H9 (cell line): Measurements from ENCODE around the gene TRIM37. TPM values are rescaled to one million over a fixed set of nuclear protein-coding genes. Genes with fewer than 3 reads are reported as not detected.

ENCODE experiments used
- DNase-seq: peaks from one replicate; pipeline ENCODE4 v3.0.0-alpha.2; 2017
- H2AFZ ChIP-seq: one replicate; pipeline ENCODE4 v1.6.1; 2013; ENCODE audit warnings: mild to moderate bottlenecking, low read length, control low read depth, moderate library complexity
- H2AK5ac ChIP-seq: 2 replicates; pipeline ENCODE4 v1.6.1; 2013; ENCODE audit warnings: low read length, control low read depth, mixed read lengths; ENCODE audit not compliant: insufficient read length
- H2BK120ac ChIP-seq: one replicate; pipeline ENCODE4 v1.6.1; 2013; ENCODE audit warnings: low read depth, mild to moderate bottlenecking, low read length, control low read depth, inconsistent platforms; ENCODE audit not compliant: poor library complexity, severe bottlenecking
- H2BK12ac ChIP-seq: 2 replicates; pipeline ENCODE4 v1.6.1; 2013; ENCODE audit warnings: low read length, control low read depth, mixed read lengths, low read depth; ENCODE audit not compliant: insufficient read length
- H2BK15ac ChIP-seq: 2 replicates; pipeline ENCODE4 v1.6.1; 2013; ENCODE audit warnings: low read depth, low read length, control low read depth
- H2BK20ac ChIP-seq: one replicate; pipeline ENCODE4 v1.6.1; 2013; ENCODE audit warnings: low read depth, mild to moderate bottlenecking, low read length, control low read depth, inconsistent platforms; ENCODE audit not compliant: poor library complexity, severe bottlenecking
- H2BK5ac ChIP-seq: 2 replicates; pipeline ENCODE4 v1.6.1; 2013; ENCODE audit warnings: low read length, control low read depth, mixed read lengths; ENCODE audit not compliant: insufficient read length
- H3K14ac ChIP-seq: 2 replicates; pipeline ENCODE4 v1.6.1; 2013; ENCODE audit warnings: low read length, control low read depth; ENCODE audit not compliant: insufficient read depth
- H3K18ac ChIP-seq: 2 replicates; pipeline ENCODE4 v1.6.1; 2013; ENCODE audit warnings: low read depth, mild to moderate bottlenecking, mixed read lengths, low read length, control low read depth; ENCODE audit not compliant: insufficient read length
- H3K23ac ChIP-seq: 2 replicates; pipeline ENCODE4 v1.6.1; 2013; ENCODE audit warnings: low read length, control low read depth, mixed read lengths, low read depth; ENCODE audit not compliant: insufficient read length
- H3K23me2 ChIP-seq: 2 replicates; pipeline ENCODE4 v1.6.1; 2013; ENCODE audit warnings: low read depth, mild to moderate bottlenecking, mixed read lengths, low read length, control low read depth; ENCODE audit not compliant: insufficient read length, poor library complexity, severe bottlenecking
- H3K27ac ChIP-seq: 2 replicates; pipeline ENCODE4 v1.5.1; 2013; ENCODE audit warnings: low read length, control low read depth, mixed read lengths, low read depth; ENCODE audit not compliant: insufficient read length
- H3K27me3 ChIP-seq: 2 replicates; pipeline ENCODE4 v1.6.1; 2013; ENCODE audit warnings: low read length, control low read depth, inconsistent platforms; ENCODE audit not compliant: insufficient read depth
- H3K4ac ChIP-seq: 2 replicates; pipeline ENCODE4 v1.6.1; 2013; ENCODE audit warnings: low read depth, mild to moderate bottlenecking, control low read depth, inconsistent platforms, low read length, moderate library complexity
- H3K4me1 ChIP-seq: 2 replicates; pipeline ENCODE4 v1.6.1; 2013; ENCODE audit warnings: low read length, control low read depth, inconsistent platforms; ENCODE audit not compliant: insufficient read depth
- H3K4me2 ChIP-seq: 2 replicates; pipeline ENCODE4 v1.6.1; 2013; ENCODE audit warnings: low read length, control low read depth, mixed read lengths; ENCODE audit not compliant: insufficient read length, insufficient read depth
- H3K56ac ChIP-seq: 2 replicates; pipeline ENCODE4 v1.6.1; 2013; ENCODE audit warnings: low read depth, mild to moderate bottlenecking, mixed read lengths, low read length, control low read depth; ENCODE audit not compliant: insufficient read length
- H3K79me1 ChIP-seq: 2 replicates; pipeline ENCODE4 v1.6.1; 2013; ENCODE audit warnings: low read depth, mild to moderate bottlenecking, moderate library complexity, low read length, control low read depth, inconsistent platforms; ENCODE audit not compliant: insufficient read depth, poor library complexity, severe bottlenecking
- H3K79me2 ChIP-seq: 2 replicates; pipeline ENCODE4 v1.6.1; 2013; ENCODE audit warnings: low read length, control low read depth, inconsistent platforms; ENCODE audit not compliant: insufficient read depth
- H3K9ac ChIP-seq: 2 replicates; pipeline ENCODE4 v1.6.1; 2013; ENCODE audit warnings: low read length, control low read depth, mixed read lengths; ENCODE audit not compliant: insufficient read length; ENCODE audit errors: extremely low read depth
- H3K9me3 ChIP-seq: one replicate; pipeline ENCODE4 v1.6.1; 2013; ENCODE audit warnings: low read depth, low read length, inconsistent platforms; ENCODE audit not compliant: control insufficient read depth
- H3T11ph ChIP-seq: one replicate; pipeline ENCODE4 v1.6.1; 2013; ENCODE audit warnings: mild to moderate bottlenecking, low read length, control low read depth, inconsistent platforms
- H4K20me1 ChIP-seq: one replicate; pipeline ENCODE4 v1.6.1; 2013; ENCODE audit not compliant: control insufficient read depth, insufficient read length, insufficient read depth
- H4K5ac ChIP-seq: 2 replicates; pipeline ENCODE4 v1.6.1; 2013; ENCODE audit warnings: low read depth, mild to moderate bottlenecking, mixed read lengths, low read length, control low read depth; ENCODE audit not compliant: insufficient read length
- H4K8ac ChIP-seq: replicated peaks from 2 replicates; pipeline ENCODE4 v1.6.1; 2013; ENCODE audit warnings: low read length, control low read depth, mixed read lengths, low read depth; ENCODE audit not compliant: insufficient read length
- H4K91ac ChIP-seq: 2 replicates; pipeline ENCODE4 v1.6.1; 2013; ENCODE audit warnings: low read depth, mild to moderate bottlenecking, moderate library complexity, mixed read lengths, low read length, control low read depth; ENCODE audit not compliant: insufficient read length
- H3K27ac Mint-ChIP-seq, 3 experiments: 2 replicates in 2 of 3; 3 replicates in 1 of 3; pipeline ENCODE4 v1.8.0; 2020 to 2021; ENCODE audit warnings: mixed read lengths in 3 of 3, mild to moderate bottlenecking in 1 of 3, moderate library complexity in 1 of 3
- H3K27me3 Mint-ChIP-seq: 2 replicates; pipeline ENCODE4 v1.8.0; 2021; ENCODE audit warnings: low read depth, mild to moderate bottlenecking, moderate library complexity, mixed read lengths
- H3K36me3 Mint-ChIP-seq, 3 experiments: 2 replicates in 2 of 3; 3 replicates in 1 of 3; pipeline ENCODE4 v1.8.0; 2020 to 2021; ENCODE audit warnings: low read depth in 3 of 3, mixed read lengths in 3 of 3; ENCODE audit not compliant: insufficient read depth in 1 of 3
- H3K4me1 Mint-ChIP-seq, 2 experiments: 2 replicates each; pipeline ENCODE4 v1.8.0; 2020; ENCODE audit warnings: mixed read lengths in 2 of 2
- H3K4me3 Mint-ChIP-seq, 2 experiments: 2 replicates in 1 of 2; 3 replicates in 1 of 2; pipeline ENCODE4 v1.8.0; 2020 to 2021; ENCODE audit warnings: mild to moderate bottlenecking in 2 of 2, mixed read lengths in 2 of 2, moderate library complexity in 1 of 2
- H3K9me3 Mint-ChIP-seq, 2 experiments: 2 replicates in 1 of 2; 3 replicates in 1 of 2; pipeline ENCODE4 v1.8.0; 2020; ENCODE audit warnings: mild to moderate bottlenecking in 2 of 2, mixed read lengths in 2 of 2, moderate library complexity in 1 of 2
- CTCF ChIP-seq: fragments of 200-600 bp; sonication (generic); conservative IDR thresholded peaks from 3 replicates; pipeline ENCODE4 v1.8.0; 2021; ENCODE audit warnings: antibody characterized with exemption, mild to moderate bottlenecking
- WGBS: extraction: QIAGEN DNeasy Blood & Tissue Kit; methylation state at CpG from one replicate; pipeline ENCODE4 v1.1.7; 2013; ENCODE audit warnings: missing lambda C conversion rate, low lambda C conversion rate, mixed read lengths; ENCODE audit not compliant: insufficient read length; ENCODE audit errors: extremely low coverage; 5-methylcytosine and 5-hydroxymethylcytosine counted together
- total RNA-seq: library from RNA; stranded (reverse); gene quantifications from 2 replicates; pipeline ENCODE4 v1.2.1, GENCODE V29; 2021

TRIM37 gene
- total RNA-seq, 1 experiment from 2014 or later, result 52.1 TPM

- no peak overlapping the region for H2AFZ ChIP-seq
- no peak overlapping the region for H3T11ph ChIP-seq
- no peak overlapping the region for H2AK5ac ChIP-seq
- no peak overlapping the region for H2BK5ac ChIP-seq
- WGBS, result no CpG with 5 or more reads among the region's 7 CpGs
- peaks cover 6% of the 10 kb centered on the region; the same call in 1 of the 2 replicates for H3K79me2 ChIP-seq
- H4K20me1 ChIP-seq, result no peaks in the 10 kb centered on the region
- no peak overlapping the region for H2BK15ac ChIP-seq
- no peaks in the 10 kb centered on the region for H3K79me1 ChIP-seq
- DNase-seq, result no peak
- H3K14ac ChIP-seq, result no peak overlapping the region
- no peak overlapping the region for H2BK120ac ChIP-seq
- no peak overlapping the region for H3K27ac Mint-ChIP-seq
- H3K9ac ChIP-seq, result no peak overlapping the region
- H3K23ac ChIP-seq, result no peak overlapping the region
- H4K5ac ChIP-seq, result no peak overlapping the region
- H4K91ac ChIP-seq, result no peak overlapping the region
- H3K27ac ChIP-seq, result no peak overlapping the region
- H3K18ac ChIP-seq, result no peak overlapping the region
- H3K4me2 ChIP-seq, result no peak overlapping the region
- H3K4ac ChIP-seq, result no peak overlapping the region
- no peaks in the 10 kb centered on the region for H3K27me3 Mint-ChIP-seq
- peaks cover 9 to 12% of the 10 kb centered on the region in 2 experiments for H3K4me1 Mint-ChIP-seq
- peaks cover 19 to 33% (median 20%) of the 10 kb centered on the region in 3 experiments for H3K36me3 Mint-ChIP-seq
- H3K27me3 ChIP-seq, result no peaks in the 10 kb centered on the region
- peaks cover 4% of the 10 kb centered on the region for H3K23me2 ChIP-seq
- peak overlapping the region; percentile 98 to 99; a peak in 2 of 5 replicates for H3K4me3 Mint-ChIP-seq
- no peak overlapping the region for H4K8ac ChIP-seq
- H3K56ac ChIP-seq, result no peak overlapping the region
- no peaks in the 10 kb centered on the region for H3K4me1 ChIP-seq
- no peak for TF ChIP-seq CTCF
- H3K9me3 Mint-ChIP-seq, result no peaks in the 10 kb centered on the region
- no peak overlapping the region for H2BK20ac ChIP-seq
- H2BK12ac ChIP-seq, result no peak overlapping the region
- no peaks in the 10 kb centered on the region for H3K9me3 ChIP-seq
These were observed 1.9 kb upstream of the TRIM37 start for GRCh38 chr17:59108400-59109102.
